GM12873 (cell line): ENCODE data around the gene LRIT3.

Experiments used
- TF ChIP-seq, protein P1 (sequence below): IDR thresholded peaks from 2 replicates; pipeline ENCODE4 v1.5.1; 2012; ENCODE audit warnings: low read depth, mild to moderate bottlenecking, moderate library complexity, low read length, control low read depth; ENCODE audit not compliant: insufficient read depth; ENCODE audit errors: missing control alignments

Gene LRIT3

DNA sequence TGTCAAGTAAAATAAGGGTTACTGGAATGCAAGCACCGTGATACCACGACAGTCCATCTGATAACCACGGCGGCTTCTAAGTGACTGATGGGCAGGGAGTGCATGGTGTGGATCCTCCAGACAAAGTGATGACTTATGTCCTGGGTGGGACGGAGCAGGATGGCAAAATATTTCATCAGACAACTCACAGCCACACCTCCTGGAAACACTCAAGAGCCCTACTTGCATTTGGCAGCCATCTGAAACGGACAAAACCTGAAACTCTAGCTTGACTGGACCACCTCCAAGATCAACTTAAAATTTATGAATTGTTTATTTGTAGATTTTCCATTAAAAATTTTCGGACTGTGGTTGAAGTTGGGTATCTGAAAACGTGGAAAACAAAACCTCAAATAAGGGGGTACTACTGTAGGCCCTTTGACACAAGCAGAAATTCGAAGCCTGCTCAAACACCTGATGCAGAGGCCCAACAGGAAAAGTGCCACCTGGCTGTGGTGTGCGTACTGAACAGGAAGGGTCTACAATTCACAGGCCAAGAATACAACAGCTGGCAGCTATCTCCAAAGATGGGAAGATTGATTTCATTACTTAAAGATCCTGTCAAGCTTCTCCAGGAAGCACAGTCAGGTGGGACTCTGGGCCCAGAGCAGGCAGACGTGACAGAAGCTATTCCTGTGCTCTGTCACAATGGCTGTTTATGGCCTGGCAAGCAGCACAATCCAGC lies 26.0 kb downstream of the LRIT3 start:
- TF ChIP-seq, protein P1, sequence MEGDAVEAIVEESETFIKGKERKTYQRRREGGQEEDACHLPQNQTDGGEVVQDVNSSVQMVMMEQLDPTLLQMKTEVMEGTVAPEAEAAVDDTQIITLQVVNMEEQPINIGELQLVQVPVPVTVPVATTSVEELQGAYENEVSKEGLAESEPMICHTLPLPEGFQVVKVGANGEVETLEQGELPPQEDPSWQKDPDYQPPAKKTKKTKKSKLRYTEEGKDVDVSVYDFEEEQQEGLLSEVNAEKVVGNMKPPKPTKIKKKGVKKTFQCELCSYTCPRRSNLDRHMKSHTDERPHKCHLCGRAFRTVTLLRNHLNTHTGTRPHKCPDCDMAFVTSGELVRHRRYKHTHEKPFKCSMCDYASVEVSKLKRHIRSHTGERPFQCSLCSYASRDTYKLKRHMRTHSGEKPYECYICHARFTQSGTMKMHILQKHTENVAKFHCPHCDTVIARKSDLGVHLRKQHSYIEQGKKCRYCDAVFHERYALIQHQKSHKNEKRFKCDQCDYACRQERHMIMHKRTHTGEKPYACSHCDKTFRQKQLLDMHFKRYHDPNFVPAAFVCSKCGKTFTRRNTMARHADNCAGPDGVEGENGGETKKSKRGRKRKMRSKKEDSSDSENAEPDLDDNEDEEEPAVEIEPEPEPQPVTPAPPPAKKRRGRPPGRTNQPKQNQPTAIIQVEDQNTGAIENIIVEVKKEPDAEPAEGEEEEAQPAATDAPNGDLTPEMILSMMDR, result no peak

DNA sequence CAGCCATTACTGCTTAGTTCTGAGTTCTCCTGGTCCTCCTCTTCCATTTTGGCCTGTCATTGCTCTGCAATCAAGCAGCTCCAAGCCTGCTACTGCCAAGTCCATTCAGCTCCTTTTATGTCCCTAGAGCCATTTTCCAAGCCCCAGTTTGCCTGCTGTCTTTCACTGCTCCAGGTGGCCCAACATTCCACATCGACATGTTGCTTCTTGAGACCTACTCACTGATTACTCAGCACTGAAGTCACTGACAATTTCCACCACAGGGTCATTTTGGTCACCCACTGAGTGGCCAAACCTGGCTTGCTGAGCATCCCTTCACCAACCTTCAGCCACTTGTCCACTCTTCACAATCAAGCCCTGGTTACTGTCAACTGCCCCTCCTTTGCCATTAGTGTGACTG lies 27.2 kb downstream of the LRIT3 start:
- TF ChIP-seq, protein P1, result no peak

GRCh38 chr4:109876634-109877265 lies 28.8 kb downstream of the LRIT3 start:
- TF ChIP-seq, protein P1, result no peak

DNA sequence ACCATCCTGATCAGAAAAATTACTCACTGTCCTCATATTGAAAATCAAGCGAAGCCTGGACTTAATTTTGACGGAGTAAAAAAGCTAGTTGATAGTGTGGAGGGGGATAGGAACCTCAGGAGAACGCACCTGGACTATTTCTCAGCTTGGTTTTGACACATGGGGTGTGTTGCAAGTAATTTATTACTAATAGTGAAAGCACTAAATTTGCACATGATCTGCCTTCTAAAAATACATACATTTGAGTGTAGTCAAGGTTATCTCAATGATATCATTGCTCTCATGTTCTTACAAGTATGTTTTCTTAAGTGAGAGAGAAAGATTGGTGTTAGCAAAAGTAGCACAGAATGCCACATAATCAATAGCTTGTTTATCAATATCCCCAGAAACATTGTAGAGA lies 29.5 kb downstream of the LRIT3 start:
- TF ChIP-seq, protein P1, result no peak

DNA sequence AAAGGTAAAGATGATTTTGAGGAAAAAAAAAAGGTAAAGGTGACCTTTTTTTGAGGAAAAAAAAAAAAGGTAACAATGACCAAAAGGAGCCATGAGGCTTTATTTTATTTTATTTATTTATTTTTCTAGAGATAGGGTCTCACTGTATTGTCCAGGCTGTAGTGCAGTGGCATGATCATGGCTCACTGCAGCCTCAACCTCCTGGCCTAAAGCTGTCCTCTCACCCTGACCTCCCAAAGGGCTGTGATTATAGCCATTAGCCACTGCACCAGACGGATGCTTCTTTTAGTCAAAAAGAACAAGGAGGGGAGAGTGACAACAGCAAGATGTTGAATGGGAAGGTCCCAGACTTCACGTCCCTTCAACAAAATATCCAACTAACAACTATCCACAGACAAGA lies 30.4 kb downstream of the LRIT3 start:
- TF ChIP-seq, protein P1, result no peak

DNA sequence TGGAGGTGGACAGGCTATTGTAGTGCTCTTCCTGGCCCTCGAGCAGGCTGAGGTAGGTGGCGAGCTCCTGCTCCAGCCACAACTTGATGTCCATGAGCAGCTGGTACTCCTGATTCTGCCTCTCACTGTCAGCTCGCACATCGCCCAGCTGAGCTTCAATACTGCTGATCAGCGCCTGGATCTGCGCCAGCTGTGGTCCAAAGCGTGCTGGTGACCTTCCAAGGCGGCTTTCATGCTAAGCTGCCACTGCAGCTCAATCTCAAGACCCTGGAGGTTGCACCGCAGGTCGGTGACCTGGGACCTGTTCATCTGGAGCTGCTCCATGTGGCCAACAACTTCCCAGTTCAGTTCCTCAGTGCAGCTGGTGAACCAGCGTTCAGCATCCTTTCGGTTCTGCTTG lies 31.2 kb downstream of the LRIT3 start:
- TF ChIP-seq, protein P1, result no peak

- TF ChIP-seq, protein P1, result no peak
Measured at GRCh38 chr4:109879636-109880314, 31.9 kb downstream of the LRIT3 start.
